Panc1 (cell line): ENCODE data around the gene NCK2.

Source experiments
- POLR2AphosphoS5 ChIP-seq: IDR thresholded peaks from 2 replicates; pipeline ENCODE4 v1.6.1; 2012; ENCODE audit warnings: mild to moderate bottlenecking, low read depth, low read length, moderate library complexity
- SIN3A ChIP-seq: IDR thresholded peaks from 2 replicates; pipeline ENCODE4 v1.6.1; 2012; ENCODE audit warnings: low read depth, mild to moderate bottlenecking, low read length, moderate library complexity, borderline replicate concordance; ENCODE audit not compliant: insufficient read depth
- TCF7L2 ChIP-seq: IDR thresholded peaks from 2 replicates; pipeline ENCODE4 v1.6.1; 2011; ENCODE audit warnings: mild to moderate bottlenecking, low read depth, low read length, inconsistent platforms
- TF ChIP-seq, protein P1 (sequence below): fragments of 450-650 bp; IDR thresholded peaks from 2 replicates; pipeline ENCODE4 v1.5.1; 2017; ENCODE audit warnings: mild to moderate bottlenecking
- TF ChIP-seq, protein P2 (sequence below), 2 experiments: IDR thresholded peaks; 2 replicates each; pipeline ENCODE4 v1.6.1; 2011 to 2012; ENCODE audit warnings: low read depth in 2 of 2, control low read depth in 1 of 2, low read length in 1 of 2, mild to moderate bottlenecking in 1 of 2, moderate library complexity in 1 of 2; ENCODE audit not compliant: insufficient read depth in 1 of 2

DNA sequence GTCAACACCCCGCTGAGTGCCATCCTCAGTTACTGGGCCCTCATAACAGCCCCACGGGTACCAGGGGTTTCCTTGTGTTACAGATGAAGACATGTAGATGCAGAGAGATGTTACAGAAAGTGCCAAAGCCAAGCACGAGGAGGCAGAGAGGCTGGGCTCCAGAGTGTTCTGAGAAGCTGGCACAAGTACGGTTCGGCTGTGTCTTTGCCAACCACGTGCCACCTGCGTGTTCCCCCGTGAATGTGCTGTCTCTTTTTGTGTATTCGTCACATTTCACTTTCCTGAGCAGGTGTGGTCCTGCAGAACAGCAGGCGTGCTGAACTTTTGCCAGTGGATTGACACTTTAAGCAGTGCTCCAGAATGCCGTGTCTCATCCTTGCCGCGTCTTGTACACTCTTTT, 124.6 kb downstream of the NCK2 start:
- TF ChIP-seq POLR2AphosphoS5 (no peak), TCF7L2 (no peak), SIN3A (no peak)
- TF ChIP-seq, protein P1, sequence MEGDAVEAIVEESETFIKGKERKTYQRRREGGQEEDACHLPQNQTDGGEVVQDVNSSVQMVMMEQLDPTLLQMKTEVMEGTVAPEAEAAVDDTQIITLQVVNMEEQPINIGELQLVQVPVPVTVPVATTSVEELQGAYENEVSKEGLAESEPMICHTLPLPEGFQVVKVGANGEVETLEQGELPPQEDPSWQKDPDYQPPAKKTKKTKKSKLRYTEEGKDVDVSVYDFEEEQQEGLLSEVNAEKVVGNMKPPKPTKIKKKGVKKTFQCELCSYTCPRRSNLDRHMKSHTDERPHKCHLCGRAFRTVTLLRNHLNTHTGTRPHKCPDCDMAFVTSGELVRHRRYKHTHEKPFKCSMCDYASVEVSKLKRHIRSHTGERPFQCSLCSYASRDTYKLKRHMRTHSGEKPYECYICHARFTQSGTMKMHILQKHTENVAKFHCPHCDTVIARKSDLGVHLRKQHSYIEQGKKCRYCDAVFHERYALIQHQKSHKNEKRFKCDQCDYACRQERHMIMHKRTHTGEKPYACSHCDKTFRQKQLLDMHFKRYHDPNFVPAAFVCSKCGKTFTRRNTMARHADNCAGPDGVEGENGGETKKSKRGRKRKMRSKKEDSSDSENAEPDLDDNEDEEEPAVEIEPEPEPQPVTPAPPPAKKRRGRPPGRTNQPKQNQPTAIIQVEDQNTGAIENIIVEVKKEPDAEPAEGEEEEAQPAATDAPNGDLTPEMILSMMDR: no peak
- TF ChIP-seq, protein P2, sequence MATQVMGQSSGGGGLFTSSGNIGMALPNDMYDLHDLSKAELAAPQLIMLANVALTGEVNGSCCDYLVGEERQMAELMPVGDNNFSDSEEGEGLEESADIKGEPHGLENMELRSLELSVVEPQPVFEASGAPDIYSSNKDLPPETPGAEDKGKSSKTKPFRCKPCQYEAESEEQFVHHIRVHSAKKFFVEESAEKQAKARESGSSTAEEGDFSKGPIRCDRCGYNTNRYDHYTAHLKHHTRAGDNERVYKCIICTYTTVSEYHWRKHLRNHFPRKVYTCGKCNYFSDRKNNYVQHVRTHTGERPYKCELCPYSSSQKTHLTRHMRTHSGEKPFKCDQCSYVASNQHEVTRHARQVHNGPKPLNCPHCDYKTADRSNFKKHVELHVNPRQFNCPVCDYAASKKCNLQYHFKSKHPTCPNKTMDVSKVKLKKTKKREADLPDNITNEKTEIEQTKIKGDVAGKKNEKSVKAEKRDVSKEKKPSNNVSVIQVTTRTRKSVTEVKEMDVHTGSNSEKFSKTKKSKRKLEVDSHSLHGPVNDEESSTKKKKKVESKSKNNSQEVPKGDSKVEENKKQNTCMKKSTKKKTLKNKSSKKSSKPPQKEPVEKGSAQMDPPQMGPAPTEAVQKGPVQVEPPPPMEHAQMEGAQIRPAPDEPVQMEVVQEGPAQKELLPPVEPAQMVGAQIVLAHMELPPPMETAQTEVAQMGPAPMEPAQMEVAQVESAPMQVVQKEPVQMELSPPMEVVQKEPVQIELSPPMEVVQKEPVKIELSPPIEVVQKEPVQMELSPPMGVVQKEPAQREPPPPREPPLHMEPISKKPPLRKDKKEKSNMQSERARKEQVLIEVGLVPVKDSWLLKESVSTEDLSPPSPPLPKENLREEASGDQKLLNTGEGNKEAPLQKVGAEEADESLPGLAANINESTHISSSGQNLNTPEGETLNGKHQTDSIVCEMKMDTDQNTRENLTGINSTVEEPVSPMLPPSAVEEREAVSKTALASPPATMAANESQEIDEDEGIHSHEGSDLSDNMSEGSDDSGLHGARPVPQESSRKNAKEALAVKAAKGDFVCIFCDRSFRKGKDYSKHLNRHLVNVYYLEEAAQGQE (IDR thresholded peaks at IDR 0.05; ENCODE audit: insufficient read depth in 1 of 2, low read depth in 2 of 2, low read length in 1 of 2): no peak
